Measurements from ENCODE around the gene MAP2. TPM values are rescaled to one million over a fixed set of nuclear protein-coding genes. Genes with fewer than 3 reads are reported as not detected.

The MAP2 gene
- total RNA-seq, 1 experiment from 2014 or later: 71.1 TPM

- H3K36me3 ChIP-seq (ENCODE audit: low read depth): no peaks in the 10 kb centered on the region
- ChIA-PET CTCF (no interaction called here), POLR2A (ENCODE audit: unreplicated experiment) (no interaction called here)
- no peaks in the 10 kb centered on the region for H3K79me2 ChIP-seq (ENCODE audit: low read depth)
- no peak overlapping the region for H3K27ac ChIP-seq
- no peak overlapping the region for H3K4me3 ChIP-seq
- no peaks in the 10 kb centered on the region for H3K9me2 ChIP-seq (ENCODE audit: insufficient read depth)
- H3K4me1 ChIP-seq (replicated peaks; ENCODE audit: insufficient read depth): no peaks in the 10 kb centered on the region
- no peak overlapping the region for H2AFZ ChIP-seq
- BruUV-seq (replicated peaks): no TSS peak
- intact Hi-C loops (cut with micrococcal nuclease; ENCODE audit: unreplicated experiment): no loop called here
- no peaks in the 10 kb centered on the region for H3K27me3 ChIP-seq (ENCODE audit: insufficient read depth, low read depth)
- TF ChIP-seq CTCF (conservative IDR thresholded peaks at IDR 0.05): no peak
- no peak for TF ChIP-seq EZH2 (IDR thresholded peaks at IDR 0.05; ENCODE audit: low read depth)
- H3F3A ChIP-seq (ENCODE audit: insufficient read depth, low read depth): no peaks in the 10 kb centered on the region
- H3K9me3 ChIP-seq (ENCODE audit: insufficient read depth, low read depth): no peaks in the 10 kb centered on the region
- H4K20me1 ChIP-seq (ENCODE audit: insufficient read depth): no peaks in the 10 kb centered on the region
- no peak overlapping the region for H3K4me2 ChIP-seq
- DNase-seq: no peak
Measured at GRCh38 chr2:209536363-209536762, 112.5 kb downstream of the MAP2 start.

GRCh38 chr2:209547726-209548125 lies 123.9 kb downstream of the MAP2 start:
- POLR2A ChIA-PET (ENCODE audit: unreplicated experiment): no interaction called here
- CTCF ChIA-PET: interaction anchor here (0.8 kb wide), 1 partner anchor 124 kb away, joined by 6 read pairs; the partner anchor contains the start of gene MAP2

DNA sequence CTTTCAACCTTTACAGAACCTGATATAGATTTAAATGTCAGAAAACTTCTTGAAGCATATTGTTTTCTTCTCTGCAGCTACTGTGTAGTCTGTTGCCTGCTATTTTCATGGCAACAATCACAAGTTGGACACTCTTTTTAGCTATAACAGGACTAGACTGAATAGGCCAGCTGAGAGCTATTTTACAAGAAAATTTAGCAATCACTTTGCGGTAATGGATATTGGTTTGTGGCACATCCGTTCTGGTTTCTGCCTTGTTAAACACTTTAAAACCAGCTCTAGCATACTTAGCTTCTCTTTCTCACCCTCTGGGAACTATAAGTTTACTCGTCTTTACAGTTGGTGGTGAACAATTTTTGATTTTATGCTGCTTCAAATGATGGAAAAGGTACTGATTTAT lies 125.7 kb downstream of the MAP2 start:
- no peaks in the 10 kb centered on the region for H3K79me2 ChIP-seq (ENCODE audit: low read depth)
- H3K4me2 ChIP-seq: no peak overlapping the region
- no peak for DNase-seq
- CTCF ChIA-PET: no interaction called here
- H3K9me2 ChIP-seq (ENCODE audit: insufficient read depth): no peaks in the 10 kb centered on the region
- POLR2A ChIA-PET (ENCODE audit: unreplicated experiment): no interaction called here
- H3F3A ChIP-seq (ENCODE audit: insufficient read depth, low read depth): no peaks in the 10 kb centered on the region
- TF ChIP-seq EZH2 (IDR thresholded peaks at IDR 0.05; ENCODE audit: low read depth) (no peak), CTCF (conservative IDR thresholded peaks at IDR 0.05) (no peak)
- no peaks in the 10 kb centered on the region for H3K4me1 ChIP-seq (replicated peaks; ENCODE audit: insufficient read depth)
- H2AFZ ChIP-seq: no peak overlapping the region
- no peaks in the 10 kb centered on the region for H4K20me1 ChIP-seq (ENCODE audit: insufficient read depth)
- no peaks in the 10 kb centered on the region for H3K36me3 ChIP-seq (ENCODE audit: low read depth)
- H3K9me3 ChIP-seq (ENCODE audit: insufficient read depth, low read depth): no peaks in the 10 kb centered on the region
- no peak overlapping the region for H3K4me3 ChIP-seq
- intact Hi-C loops (cut with micrococcal nuclease; ENCODE audit: unreplicated experiment): no loop called here
- no TSS peak for BruUV-seq (replicated peaks)
- H3K27ac ChIP-seq: no peak overlapping the region
- H3K27me3 ChIP-seq (ENCODE audit: insufficient read depth, low read depth): no peaks in the 10 kb centered on the region

More at GRCh38 chr2:209547726-209548125, 123.9 kb downstream of the MAP2 start:
- Histone ChIP-seq H3K9me3 (ENCODE audit: insufficient read depth, low read depth) (no peaks in the 10 kb centered on the region), H2AFZ (no peak overlapping the region), H3K4me3 (no peak overlapping the region), H3K36me3 (ENCODE audit: low read depth) (no peaks in the 10 kb centered on the region), H3K27ac (no peak overlapping the region), H3K27me3 (ENCODE audit: insufficient read depth, low read depth) (no peaks in the 10 kb centered on the region), H3K4me1 (replicated peaks; ENCODE audit: insufficient read depth) (no peaks in the 10 kb centered on the region), H3F3A (ENCODE audit: insufficient read depth, low read depth) (no peaks in the 10 kb centered on the region), H3K4me2 (no peak overlapping the region), H4K20me1 (ENCODE audit: insufficient read depth) (no peaks in the 10 kb centered on the region), H3K9me2 (ENCODE audit: insufficient read depth) (no peaks in the 10 kb centered on the region), H3K79me2 (ENCODE audit: low read depth) (no peaks in the 10 kb centered on the region)
- intact Hi-C loops (cut with micrococcal nuclease; ENCODE audit: unreplicated experiment): no loop called here
- DNase-seq: no peak
- TF ChIP-seq CTCF (conservative IDR thresholded peaks at IDR 0.05) (no peak), EZH2 (IDR thresholded peaks at IDR 0.05; ENCODE audit: low read depth) (no peak)
- no TSS peak for BruUV-seq (replicated peaks)

All from PC-9 (cell line).